ENCODE measurements around the gene TMEM145. TPM values are rescaled to one million over a fixed set of nuclear protein-coding genes. Genes with fewer than 3 reads are reported as not detected.

The TMEM145 gene
- under 0.01 TPM in 1 of 2 replicates, not detected in the other for total RNA-seq

GRCh38 chr19:42313096-42313839 lies at the start of gene TMEM145:
Gene TMEM145 (plus strand): TSS chr19:42313309. CDS start chr19:42313377, 68 bp downstream.

GRCh38 chr19:42268704-42269477 lies 44.2 kb upstream of the TMEM145 start, which contains the start of gene CIC:
Gene CIC (plus strand): TSS chr19:42269252. CDS start chr19:42271784, 2,532 bp downstream.

GRCh38 chr19:42301646-42302203 lies 11.4 kb upstream of the TMEM145 start, which contains the start of gene PRR19:
Gene PRR19 (plus strand): TSS chr19:42302132. CDS start chr19:42309585, 7,453 bp downstream.

GRCh38 chr19:42325308-42325895 lies 12.3 kb downstream of the TMEM145 start, which contains the start of gene MEGF8:
Gene MEGF8 (plus strand): TSS chr19:42325635. CDS start chr19:42326244, 609 bp downstream.

Other genes starting within 250 kb of the TMEM145 start
- not detected in 2 replicates for gene GRIK5, start 243.1 kb upstream of the TMEM145 start, total RNA-seq
- gene ZNF574, start 237.1 kb upstream of the TMEM145 start, total RNA-seq: 10.6 and 10.7 TPM in 2 replicates
- gene POU2F2, start 180.9 kb upstream of the TMEM145 start, total RNA-seq: under 0.01 and 0.18 TPM in 2 replicates
- gene DEDD2, start 95.6 kb upstream of the TMEM145 start, total RNA-seq: 22.0 and 35.2 TPM in 2 replicates
- 5.8 TPM in 2 replicates for gene ZNF526, start 93.0 kb upstream of the TMEM145 start, total RNA-seq
- 14.7 and 16.4 TPM in 2 replicates for gene GSK3A, start 70.7 kb upstream of the TMEM145 start, total RNA-seq
- 34.0 and 37.2 TPM in 2 replicates for gene ERF, start 58.2 kb upstream of the TMEM145 start, total RNA-seq
- gene CIC, start 44.1 kb upstream of the TMEM145 start, total RNA-seq: 28.5 and 34.0 TPM in 2 replicates
- gene PRR19, start 11.2 kb upstream of the TMEM145 start, total RNA-seq: 3.2 TPM in 1 of 2 replicates, not detected in the other
- gene PAFAH1B3, start 10.7 kb upstream of the TMEM145 start, total RNA-seq: 44.4 and 55.8 TPM in 2 replicates
- 13.3 and 18.5 TPM in 2 replicates for gene MEGF8, start 12.3 kb downstream of the TMEM145 start, total RNA-seq
- not detected in 2 replicates for gene CNFN, start 77.0 kb downstream of the TMEM145 start, total RNA-seq
- 2.0 and 7.3 TPM in 2 replicates for gene LIPE, start 114.1 kb downstream of the TMEM145 start, total RNA-seq
- gene CXCL17, start 129.6 kb downstream of the TMEM145 start, total RNA-seq: not detected in 2 replicates
- under 0.01 TPM in 1 of 2 replicates, not detected in the other for gene CEACAM1, start 215.2 kb downstream of the TMEM145 start, total RNA-seq